ENCODE results near the gene IER2.

IER2 gene, protein sequence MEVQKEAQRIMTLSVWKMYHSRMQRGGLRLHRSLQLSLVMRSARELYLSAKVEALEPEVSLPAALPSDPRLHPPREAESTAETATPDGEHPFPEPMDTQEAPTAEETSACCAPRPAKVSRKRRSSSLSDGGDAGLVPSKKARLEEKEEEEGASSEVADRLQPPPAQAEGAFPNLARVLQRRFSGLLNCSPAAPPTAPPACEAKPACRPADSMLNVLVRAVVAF

GRCh38 chr19:13150187-13150930 lies at the start of gene IER2, which contains the start of gene STX10:
Gene IER2 (plus strand): TSS chr19:13150411. CDS start chr19:13153187, 2,776 bp downstream.
Gene STX10 (minus strand): TSS chr19:13150375. CDS start chr19:13150173, 202 bp downstream.
- peak; percentile 91 to 92 for DNase-seq

DNA sequence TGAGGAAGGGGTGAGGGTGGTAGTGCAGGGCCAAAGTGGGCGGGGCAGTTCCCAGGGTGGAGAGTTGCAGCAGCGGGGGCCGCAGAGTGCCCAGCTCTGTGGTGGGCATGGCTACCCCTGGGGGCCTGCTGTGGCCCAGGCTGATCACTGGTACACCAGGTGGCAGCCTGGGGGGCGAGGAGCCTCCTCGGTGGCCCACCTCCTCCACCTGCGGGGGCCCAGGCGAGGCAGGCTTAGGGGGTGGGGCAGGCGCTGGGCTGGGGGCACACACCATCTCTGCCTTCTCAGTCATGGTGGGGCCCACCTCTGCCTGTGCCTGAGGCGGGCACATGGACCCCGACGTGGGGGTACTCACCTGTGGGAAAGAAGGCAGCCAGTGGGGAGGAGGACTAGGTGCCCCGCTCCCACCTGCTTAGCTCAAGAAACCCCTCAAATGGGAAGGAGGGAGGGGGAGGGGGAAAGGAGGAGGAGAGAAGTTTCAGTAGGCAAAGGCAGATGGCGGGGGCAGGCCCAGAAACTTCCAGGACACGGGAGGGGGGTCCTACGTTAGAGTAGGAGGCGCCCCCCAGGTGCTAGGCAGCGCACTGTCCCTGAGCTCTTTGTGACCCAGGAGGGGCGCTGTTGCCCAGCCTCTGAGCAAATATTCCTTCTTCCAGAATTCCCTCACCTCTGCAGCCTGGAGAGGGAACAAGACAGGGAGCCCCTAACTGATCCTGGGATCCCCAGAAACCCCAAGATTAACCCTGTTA lies 49.2 kb upstream of the IER2 start:
- DNase-seq = no peak

- no peak for DNase-seq
Measured at GRCh38 chr19:13101590-13102415, 48.4 kb upstream of the IER2 start.

GRCh38 chr19:13102416-13102665 lies 47.9 kb upstream of the IER2 start:
- DNase-seq = no peak

DNA sequence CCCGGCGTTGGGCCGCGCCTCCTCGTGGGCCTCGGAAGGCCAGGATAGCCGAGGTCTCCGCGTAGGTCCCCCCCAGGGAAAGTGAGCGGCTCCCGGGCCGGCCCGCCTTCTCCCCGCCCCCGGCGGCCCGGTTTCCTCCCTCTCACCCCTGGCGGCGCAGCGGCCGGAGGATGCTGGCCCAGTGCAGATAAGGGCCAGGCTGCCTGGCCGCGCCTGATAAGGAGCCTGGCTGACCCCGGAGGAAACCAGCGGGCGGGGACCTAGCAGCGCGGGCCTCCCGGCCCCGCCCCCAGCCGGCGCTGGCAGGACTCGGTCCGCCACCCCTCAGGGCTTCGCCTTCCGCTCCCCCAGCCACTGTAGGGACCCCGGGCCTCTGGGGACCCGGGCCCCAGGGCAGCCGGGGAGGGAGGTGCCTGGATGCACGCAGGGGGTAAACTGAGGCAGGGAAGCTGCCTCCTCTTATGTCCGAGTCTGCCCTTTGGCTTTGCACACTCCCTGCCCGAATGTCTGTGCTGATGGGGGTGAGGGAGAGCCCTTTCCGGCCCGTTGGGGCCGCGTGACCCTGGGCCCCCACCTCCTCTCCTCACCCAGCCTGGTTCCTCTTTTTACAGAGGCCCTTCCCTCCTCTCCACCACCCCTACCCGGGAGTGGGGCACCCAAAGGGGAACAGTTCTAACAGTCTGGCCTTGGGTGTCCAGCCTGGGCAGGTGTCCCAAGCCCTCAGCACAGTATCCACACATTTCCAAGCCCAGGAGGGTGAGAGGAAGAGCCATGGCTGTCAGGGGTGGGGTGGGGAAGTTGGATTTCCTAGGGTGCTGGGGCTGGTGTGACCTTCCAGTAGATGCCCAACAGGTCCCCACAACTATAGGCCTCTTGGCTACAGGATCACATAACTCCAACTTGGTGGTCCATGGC lies 47.3 kb upstream of the IER2 start, which contains the start of gene LYL1:
Gene LYL1 (minus strand): TSS at position 193 of the 915 bp plus-strand sequence. CDS start 1,687 bp downstream, outside the sequence.
- peak; percentile 74 to 75 for DNase-seq

- DNase-seq = no peak
Measured at GRCh38 chr19:13103581-13104359, 46.4 kb upstream of the IER2 start.

DNA sequence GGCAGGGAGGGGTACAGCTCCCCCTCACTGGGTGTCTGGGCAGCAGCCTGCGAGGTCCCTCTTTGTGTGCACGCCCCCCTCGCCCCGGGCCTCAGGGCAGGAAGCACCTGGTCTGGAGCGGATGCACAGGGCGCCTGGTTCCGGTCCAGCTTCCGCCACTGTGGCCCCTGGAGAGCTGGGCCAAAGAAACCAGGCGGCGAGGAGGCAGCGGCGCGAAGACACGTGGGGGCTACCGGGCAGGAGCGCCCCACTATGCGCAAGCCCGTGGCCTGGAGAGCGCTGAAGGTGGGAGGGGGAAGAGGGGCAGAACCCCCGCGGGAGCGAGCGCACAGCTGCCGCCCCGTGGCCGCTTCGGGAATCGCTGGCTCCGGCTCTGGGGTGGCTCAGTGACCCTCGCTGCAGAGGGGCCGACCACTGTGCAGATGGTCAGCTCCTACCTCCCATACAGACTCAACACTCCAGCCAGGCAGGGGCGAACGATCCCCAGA lies 45.8 kb upstream of the IER2 start:
- DNase-seq = peak; percentile 25 to 58

DNA sequence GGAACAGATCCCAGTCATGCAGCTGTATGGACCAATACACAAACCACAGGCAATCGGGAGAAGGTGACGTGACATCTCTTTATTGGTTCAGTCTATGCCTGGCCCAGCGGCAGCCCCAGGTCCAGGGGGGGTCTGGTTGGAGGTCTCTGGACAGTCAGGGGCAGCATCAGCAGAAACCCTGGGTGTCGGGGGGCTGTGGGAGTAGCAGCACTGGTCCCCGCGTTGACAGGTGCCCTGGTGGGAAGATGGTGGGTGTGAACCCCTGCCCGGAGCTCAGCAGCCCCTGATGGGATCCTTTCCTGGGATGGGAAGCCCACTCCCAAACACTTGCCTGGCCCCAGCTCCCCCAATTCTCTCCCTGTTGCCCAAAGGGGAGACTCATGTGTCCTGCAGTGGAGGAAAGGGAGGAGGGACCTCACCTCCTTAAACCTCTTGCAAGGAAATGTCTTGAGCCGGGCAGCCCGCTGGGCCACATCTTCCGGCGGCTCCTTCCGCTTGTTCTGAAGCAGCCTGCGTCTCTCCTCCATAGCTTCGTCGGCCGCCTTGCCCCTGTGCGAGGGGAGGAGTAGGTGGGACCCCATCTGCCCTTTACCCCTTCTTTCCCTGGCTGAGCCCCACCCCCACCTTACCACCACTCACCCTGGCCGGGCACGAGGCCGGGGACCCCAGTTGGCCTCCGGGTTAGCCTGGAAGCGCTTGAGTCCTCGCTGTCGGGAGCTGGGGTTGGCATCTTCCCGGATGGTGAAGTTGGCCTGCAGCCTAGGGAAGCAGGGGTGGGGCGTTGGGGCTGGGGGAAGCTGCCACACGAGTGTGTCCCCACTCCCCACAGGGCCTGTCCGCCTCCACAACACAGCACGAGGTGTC lies 45.1 kb upstream of the IER2 start:
- peak in 1 of 2 donors; percentile 15 for DNase-seq

DNA sequence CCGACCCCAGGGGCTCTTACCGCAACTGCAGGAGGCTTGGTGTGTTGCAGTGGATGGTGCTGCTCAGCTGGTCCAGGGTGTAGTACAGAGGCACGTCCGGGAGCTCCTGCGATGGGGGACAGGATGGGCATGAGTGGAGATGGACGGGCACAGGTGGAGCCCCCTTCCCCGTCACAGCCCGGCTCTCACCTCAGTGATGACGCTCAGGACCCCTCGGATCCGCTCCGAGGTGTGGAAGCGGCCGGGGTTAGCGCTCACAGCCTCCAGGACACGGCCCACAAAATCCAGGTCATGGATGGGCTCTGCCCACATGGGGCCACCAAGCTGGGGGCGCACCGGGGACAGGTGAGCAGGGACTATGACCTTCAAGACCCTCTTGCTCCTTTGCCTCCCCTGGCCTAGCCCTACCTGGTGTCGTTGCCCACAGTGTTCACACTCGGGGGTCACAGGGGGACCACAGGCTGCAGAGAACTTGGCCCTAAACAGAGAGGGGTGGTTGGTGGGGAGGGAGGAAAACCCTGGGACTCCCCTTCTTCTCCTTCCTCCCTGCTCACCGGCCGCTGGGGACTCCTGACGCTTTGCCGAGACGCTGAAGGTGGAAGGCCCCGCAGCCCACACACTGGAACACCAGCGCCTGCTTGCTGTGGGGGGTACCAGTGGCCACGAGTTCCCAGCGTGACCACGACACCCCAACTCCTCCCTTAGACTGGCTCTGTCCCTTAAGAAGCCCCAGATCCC lies 40.7 kb upstream of the IER2 start:
- DNase-seq = no peak

DNA sequence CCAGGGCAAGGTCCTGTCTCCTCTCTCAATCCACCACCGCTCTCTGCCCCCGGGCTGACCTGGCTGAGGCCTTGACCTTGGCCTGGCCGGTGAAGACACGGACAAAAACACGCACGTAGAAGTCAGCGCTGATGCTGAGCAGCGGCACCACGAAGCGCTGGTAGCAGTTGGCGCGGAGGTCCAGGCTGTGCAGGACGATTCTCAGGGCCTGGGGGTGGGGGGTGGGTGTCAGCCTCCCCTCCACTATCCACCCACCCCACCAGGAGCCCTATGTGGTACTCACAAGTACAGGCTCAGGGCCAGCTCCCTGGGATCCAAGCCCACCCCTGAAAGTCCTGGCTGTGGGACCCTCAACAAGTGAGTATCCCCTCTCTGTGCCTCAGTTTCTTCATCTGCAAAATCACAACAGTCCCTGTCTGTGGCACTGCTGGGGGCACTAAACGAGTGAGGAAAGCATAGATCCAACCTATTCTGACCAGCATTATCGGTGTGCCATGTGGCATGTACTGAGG lies 40.1 kb upstream of the IER2 start:
- no peak for DNase-seq

DNA sequence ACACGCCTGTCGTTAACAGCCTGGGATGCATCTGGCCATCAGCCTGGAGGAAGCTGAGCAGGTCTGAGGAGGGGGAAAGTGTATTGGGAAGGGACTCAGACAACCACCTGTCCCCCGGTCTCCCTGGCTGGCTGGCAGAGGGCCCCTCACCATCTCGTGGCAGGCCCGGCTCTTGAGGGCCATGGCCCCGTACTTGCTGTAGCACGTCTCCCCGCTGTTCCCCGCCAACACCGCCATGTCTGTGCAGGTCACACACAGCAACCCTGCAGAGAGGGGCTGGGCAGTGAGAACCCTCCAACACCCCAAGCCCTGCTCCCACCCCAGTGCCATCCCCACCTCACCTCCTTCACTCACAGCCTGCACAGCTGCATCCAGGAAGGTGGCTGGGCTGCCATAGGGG lies 37.7 kb upstream of the IER2 start:
- DNase-seq = no peak

- no peak for DNase-seq
Measured at GRCh38 chr19:13115936-13116281, 34.3 kb upstream of the IER2 start.

- peak; percentile 96 to 98 for DNase-seq
Measured at GRCh38 chr19:13116282-13117175, 33.7 kb upstream of the IER2 start, which contains the start of gene TRMT1. Gene TRMT1 (minus strand): TSS chr19:13116740. CDS start chr19:13116399, 341 bp downstream.

GRCh38 chr19:13117176-13117771 lies 32.9 kb upstream of the IER2 start:
- no peak for DNase-seq

DNA sequence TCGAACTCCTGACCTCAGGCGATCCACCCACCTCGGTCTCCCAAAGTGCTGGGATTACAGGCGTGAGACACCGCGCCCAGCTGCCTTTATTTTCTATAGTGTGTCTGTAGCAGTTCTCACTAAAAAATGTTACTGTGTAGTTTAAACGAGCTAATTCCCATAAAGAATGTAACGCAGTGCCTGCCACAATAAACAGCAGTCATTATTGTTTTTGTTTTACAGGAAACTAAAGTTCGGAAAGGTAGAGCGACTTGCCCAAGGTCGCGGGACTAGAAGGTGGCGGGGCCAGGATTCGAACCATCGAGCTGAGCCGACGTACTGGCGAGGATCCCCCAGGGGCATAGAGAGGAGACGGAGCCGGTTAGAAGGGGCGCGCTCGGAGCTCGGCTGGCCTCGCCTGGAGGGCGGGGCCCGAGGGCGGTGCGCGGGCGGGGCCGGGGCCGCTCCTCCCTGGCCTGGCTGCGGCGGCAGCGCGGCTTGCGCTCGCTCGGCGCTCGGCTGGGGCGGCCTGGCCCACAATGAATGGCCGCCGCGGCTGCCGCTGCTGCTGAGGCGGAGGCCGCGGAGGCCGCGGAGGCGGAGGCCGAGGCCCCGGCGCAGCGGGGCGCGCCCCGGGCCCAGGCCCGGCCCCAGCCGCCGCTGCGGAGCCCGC lies 32.3 kb upstream of the IER2 start, which contains the start of gene NACC1:
Gene NACC1 (plus strand): TSS at position 493 of the 652 bp plus-strand sequence. CDS start 16,944 bp downstream, outside the sequence.
- DNase-seq = peak; percentile 85 to 90

DNA sequence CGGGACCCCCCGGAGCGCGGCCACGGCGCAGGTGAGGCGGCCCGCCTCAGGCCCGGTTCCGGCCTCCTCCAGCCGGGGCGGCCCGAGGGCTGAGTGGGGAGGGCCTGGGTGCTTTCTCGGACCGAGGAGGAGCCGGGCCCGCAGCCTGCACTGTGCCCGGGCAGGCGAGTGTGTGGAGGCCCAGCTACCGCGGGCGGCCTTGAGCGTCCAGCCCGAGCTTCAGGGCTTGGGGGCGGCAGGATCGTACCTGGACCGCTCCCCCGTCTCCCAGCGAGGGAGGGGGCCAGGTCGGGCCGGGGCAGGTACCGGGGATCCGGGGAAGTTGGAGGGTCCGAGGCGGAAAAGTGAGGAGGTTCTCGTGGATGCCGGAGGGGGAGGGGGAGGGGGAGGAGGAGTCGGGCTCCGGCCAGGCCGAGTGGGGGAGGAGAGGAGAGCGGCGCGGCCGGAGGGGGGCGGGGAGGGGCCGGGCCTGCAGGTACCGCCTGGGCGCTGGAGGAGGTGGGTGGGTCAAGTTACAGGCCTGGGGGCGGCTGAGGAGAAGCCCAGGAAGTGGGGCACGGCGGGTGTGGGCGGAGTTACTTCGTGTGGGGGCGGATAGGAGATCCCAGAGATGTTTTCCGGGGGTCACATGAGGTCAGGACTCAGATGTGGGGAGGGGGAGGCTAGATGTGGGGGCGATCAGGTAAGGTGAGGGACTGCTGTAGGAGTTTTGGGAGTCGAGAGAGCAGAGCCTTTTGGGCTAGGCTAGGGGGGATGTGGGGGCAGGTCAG lies 31.6 kb upstream of the IER2 start:
- DNase-seq = peak; percentile 25

Data from inflammatory macrophage treated with lipopolysaccharide for 1 hour (primary cell).